Activated naive CD4-positive, alpha-beta T cell treated with anti-CD3 and anti-CD28 coated beads for 36 hours (primary cell): ENCODE results near the gene CADPS2. TPM values are rescaled to one million over a fixed set of nuclear protein-coding genes. Genes with fewer than 3 reads are reported as not detected.

Experiments used
- CTCF ChIA-PET: fragments of 350-600 bp; sonication (Branson Sonifier 250); formaldehyde crosslinking; loops from one replicate; lab custom pipeline; 2021; ENCODE audit warnings: antibody characterized with exemption; lab: Charles Lee
- DNase-seq: peaks from one replicate; pipeline ENCODE4 v3.0.0-alpha.2; 2020
- H3K27ac Mint-ChIP-seq: one replicate; pipeline ENCODE4 v1.8.0; 2021; ENCODE audit warnings: mild to moderate bottlenecking, mixed read lengths
- H3K27me3 Mint-ChIP-seq: one replicate; pipeline ENCODE4 v1.8.0; 2021; ENCODE audit warnings: low read depth, mixed read lengths
- H3K36me3 Mint-ChIP-seq: one replicate; pipeline ENCODE4 v1.8.0; 2021; ENCODE audit warnings: low read depth, mixed read lengths
- H3K4me1 Mint-ChIP-seq: one replicate; pipeline ENCODE4 v1.8.0; 2021; ENCODE audit warnings: low read depth, mixed read lengths
- H3K4me3 Mint-ChIP-seq: one replicate; pipeline ENCODE4 v1.8.0; 2021; ENCODE audit warnings: mild to moderate bottlenecking, moderate library complexity, mixed read lengths
- H3K9me3 Mint-ChIP-seq: one replicate; pipeline ENCODE4 v1.8.0; 2021; ENCODE audit warnings: mixed read lengths
- intact Hi-C: fragments of 100-400 bp; cut with micrococcal nuclease; formaldehyde crosslinking; loops from one replicate; pipeline ENCODE4 v1.15.1; 2023
- total RNA-seq, 2 experiments: library from RNA; stranded (reverse); gene quantifications; one replicate each; pipeline ENCODE4 v1.2.3, GENCODE V29; 2021

CADPS2 gene
- total RNA-seq, 2 experiments from 2014 or later: not detected

DNA sequence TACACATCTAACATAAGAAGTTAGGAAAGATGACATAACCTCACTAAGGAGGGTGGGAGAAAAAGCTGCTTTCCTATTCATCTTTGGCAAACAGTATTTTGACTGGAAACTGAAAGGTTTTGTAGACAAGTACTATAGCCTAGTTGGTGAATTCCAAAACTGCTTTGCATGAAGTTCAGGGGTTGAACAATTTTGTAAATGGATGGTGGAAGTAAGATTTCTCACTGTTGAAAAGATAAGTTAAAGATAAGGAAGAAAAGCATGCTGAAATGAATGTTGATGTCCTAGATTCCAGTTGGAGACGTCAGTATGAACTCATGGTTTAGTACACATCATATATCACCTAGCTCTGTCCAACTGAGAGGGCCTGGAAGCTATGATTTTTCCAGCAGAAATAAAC, 422.6 kb downstream of the CADPS2 start:
- peaks cover 2% of the 10 kb centered on the region for H3K9me3 Mint-ChIP-seq
- CTCF ChIA-PET: no interaction called here
- DNase-seq: no peak
- H3K4me1 Mint-ChIP-seq: no peaks in the 10 kb centered on the region
- no peaks in the 10 kb centered on the region for H3K36me3 Mint-ChIP-seq
- no peak overlapping the region for H3K4me3 Mint-ChIP-seq
- intact Hi-C loops: no loop called here
- no peaks in the 10 kb centered on the region for H3K27me3 Mint-ChIP-seq
- no peak overlapping the region for H3K27ac Mint-ChIP-seq

DNA sequence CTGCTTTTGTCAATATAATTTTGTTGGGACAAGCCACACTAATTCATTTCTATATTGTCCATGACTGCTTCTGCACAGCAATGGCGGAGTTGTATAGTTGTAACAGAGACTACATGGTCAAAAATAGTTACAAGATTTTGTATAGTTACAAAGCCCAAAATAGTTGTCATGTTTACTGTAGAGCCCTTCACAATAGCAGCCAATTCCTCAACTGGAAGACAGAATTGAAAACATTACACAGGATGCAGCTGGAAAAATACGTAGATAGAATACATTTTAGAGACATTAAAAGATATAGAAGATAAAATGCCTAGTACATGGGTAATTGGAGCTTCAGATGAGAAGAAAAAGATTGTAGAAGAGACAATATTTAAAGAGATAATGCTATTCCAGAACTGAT, 425.3 kb downstream of the CADPS2 start:
- Mint-ChIP-seq H3K4me3 (no peak overlapping the region), H3K27ac (no peak overlapping the region), H3K27me3 (no peaks in the 10 kb centered on the region), H3K9me3 (peaks cover 2% of the 10 kb centered on the region), H3K4me1 (no peaks in the 10 kb centered on the region), H3K36me3 (no peaks in the 10 kb centered on the region)
- DNase-seq: no peak
- CTCF ChIA-PET: no interaction called here
- intact Hi-C loops: no loop called here

DNA sequence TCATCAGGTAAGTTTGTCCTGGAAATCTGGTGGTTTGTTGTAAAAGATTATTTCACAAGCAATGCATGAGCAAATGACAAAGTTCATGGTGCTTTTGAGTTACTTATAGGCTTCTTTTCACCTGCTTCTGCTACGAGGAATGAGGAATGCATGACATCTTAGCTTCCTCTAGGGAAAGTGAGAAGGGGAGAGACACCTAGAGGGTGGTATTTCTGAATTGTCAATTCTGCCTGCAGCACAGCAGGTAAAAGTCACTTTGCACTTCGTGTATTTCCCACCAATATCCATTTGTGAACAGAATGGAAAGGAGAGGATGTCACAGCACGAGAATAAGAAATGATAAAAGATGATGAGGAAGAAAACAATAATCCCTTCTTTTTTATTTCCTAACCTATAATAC, 428.3 kb downstream of the CADPS2 start:
- no peaks in the 10 kb centered on the region for H3K36me3 Mint-ChIP-seq
- no peak for DNase-seq
- no peak overlapping the region for H3K27ac Mint-ChIP-seq
- intact Hi-C loops: no loop called here
- peaks cover 2% of the 10 kb centered on the region for H3K9me3 Mint-ChIP-seq
- no peaks in the 10 kb centered on the region for H3K4me1 Mint-ChIP-seq
- no peaks in the 10 kb centered on the region for H3K27me3 Mint-ChIP-seq
- CTCF ChIA-PET: no interaction called here
- H3K4me3 Mint-ChIP-seq: no peak overlapping the region

DNA sequence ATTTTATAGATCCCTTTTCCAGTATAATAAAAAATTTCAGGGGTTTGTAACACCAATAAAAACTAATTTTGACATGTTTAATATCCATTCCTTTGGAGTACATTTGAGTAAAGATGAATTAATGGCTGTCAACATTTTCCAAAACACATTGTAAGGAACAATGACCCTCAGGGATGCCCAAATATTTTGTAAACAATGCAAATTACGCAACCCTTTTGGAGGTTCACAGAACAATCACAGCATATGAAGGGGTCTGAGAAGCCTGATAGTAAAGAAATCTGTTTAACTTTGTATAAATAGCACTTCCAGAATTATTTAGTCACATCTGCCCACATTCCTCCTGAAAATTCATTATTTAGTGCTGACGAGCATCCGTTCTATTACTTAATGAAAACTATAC, 428.9 kb downstream of the CADPS2 start:
- Mint-ChIP-seq H3K4me1 (no peaks in the 10 kb centered on the region), H3K9me3 (peaks cover 2% of the 10 kb centered on the region), H3K4me3 (no peak overlapping the region), H3K36me3 (no peaks in the 10 kb centered on the region), H3K27ac (no peak overlapping the region), H3K27me3 (no peaks in the 10 kb centered on the region)
- intact Hi-C loops: no loop called here
- CTCF ChIA-PET: no interaction called here
- DNase-seq: no peak

DNA sequence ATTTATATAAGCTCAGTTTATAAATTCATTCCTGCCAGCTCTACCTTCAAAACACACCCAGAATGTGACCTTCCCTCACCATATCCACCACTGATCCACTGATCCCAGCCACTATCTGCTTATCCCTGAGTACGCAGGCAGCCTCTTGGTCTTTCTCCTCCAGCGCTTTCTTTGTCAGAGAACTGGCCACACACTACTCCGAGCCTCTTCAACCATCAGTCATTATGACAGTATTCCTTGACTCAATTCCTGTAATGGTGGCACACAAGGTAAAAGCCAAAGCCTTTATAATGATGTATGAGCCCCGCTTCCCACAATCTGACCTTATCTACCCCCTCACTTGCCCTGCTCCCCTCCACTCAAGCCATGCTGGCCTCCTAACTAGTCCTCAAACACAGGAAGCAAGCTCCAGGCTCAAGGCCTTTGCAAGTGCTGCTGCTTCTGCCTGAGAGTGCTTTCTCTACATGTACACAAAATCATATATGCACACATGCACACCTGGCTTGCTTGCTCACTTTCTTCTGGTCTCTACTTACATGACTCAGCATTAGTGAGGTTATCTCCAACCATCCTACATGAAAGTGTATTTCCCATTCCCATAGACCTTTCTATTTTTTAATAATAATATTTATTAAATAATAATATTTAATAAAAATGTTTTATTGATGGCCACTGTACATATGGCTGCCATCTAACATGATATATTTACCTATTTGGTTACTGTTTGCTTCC, 431.3 kb downstream of the CADPS2 start:
- H3K36me3 Mint-ChIP-seq: no peaks in the 10 kb centered on the region
- DNase-seq: no peak
- no peaks in the 10 kb centered on the region for H3K27me3 Mint-ChIP-seq
- CTCF ChIA-PET: no interaction called here
- H3K4me1 Mint-ChIP-seq: no peaks in the 10 kb centered on the region
- peaks cover 4% of the 10 kb centered on the region for H3K9me3 Mint-ChIP-seq
- no peak overlapping the region for H3K4me3 Mint-ChIP-seq
- intact Hi-C loops: no loop called here
- no peak overlapping the region for H3K27ac Mint-ChIP-seq

DNA sequence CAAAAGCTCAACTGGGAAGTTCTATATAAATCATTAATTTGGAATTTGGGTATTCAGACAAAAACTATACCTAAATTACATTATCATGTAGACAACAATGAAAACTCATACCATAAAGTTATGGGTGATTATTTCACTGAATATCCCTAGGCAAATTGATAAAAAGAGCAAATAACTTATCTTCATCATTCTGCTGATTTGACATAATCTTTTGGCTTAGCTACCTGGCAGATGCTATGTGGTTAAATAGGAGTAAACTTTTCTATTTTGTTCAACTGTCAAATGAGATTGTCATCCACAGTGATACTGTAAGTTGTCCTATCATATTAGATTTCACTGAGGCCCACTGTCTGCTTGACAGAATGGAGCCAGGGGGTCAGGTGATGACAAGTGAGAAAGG, 432.8 kb downstream of the CADPS2 start:
- CTCF ChIA-PET: no interaction called here
- Mint-ChIP-seq H3K4me3 (no peak overlapping the region), H3K36me3 (no peaks in the 10 kb centered on the region), H3K4me1 (no peaks in the 10 kb centered on the region), H3K27me3 (no peaks in the 10 kb centered on the region), H3K9me3 (peaks cover 4% of the 10 kb centered on the region), H3K27ac (no peak overlapping the region)
- no peak for DNase-seq
- intact Hi-C loops: no loop called here

DNA sequence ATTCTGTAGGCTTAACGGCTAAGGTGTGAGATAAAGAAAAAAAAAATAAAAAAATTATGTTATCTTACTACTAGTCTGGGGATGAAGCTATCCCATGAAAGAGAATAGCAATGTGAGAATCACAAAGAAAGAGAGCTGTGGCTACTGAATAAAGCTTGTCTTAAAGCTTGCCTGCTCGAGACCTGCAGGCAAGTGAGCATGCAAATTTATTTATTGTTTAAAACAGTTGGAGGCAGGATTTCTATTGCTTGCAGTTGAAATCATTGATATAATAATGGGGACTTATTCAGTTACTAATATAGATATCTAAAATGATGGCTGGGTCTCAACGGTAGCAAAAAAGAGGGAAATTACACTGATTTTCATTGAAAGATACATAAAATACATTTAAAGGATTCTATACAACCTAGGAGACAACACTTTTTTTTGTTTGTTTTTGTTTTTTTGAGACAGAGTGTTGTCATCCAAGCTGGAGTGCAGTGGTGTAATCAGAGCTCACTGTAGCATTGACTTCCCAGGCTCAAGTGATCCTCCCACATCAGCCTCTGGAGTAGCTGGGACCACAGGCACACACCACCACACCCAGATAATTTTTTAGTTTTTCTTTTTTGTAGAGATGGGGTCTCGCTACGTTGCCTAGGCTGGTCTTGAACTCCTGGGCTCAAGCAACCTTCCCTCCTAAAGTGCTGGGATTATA, 437.2 kb downstream of the CADPS2 start:
- Mint-ChIP-seq H3K9me3 (peaks cover 4% of the 10 kb centered on the region), H3K27ac (no peak overlapping the region), H3K27me3 (no peaks in the 10 kb centered on the region), H3K4me3 (no peak overlapping the region), H3K4me1 (no peaks in the 10 kb centered on the region), H3K36me3 (no peaks in the 10 kb centered on the region)
- DNase-seq: no peak
- intact Hi-C loops: no loop called here
- CTCF ChIA-PET: no interaction called here

DNA sequence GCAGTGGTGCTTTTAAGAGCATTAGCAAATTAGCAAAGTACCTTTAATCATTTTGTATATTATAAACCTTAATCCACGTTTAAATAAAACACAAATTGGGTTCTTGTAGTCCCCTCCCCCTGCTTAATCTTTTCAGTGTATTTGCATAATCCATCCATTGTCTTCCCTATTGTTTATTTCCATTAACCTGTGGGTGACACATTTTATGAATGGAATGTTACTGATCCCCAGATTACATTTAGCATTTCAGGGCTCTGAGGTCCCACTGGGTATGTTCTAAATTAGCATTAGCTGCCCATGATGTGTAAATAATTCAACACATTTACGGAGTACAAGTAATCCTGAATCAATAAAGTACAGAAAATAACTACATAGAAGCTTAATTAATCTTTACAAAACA, 443.3 kb downstream of the CADPS2 start:
- CTCF ChIA-PET: no interaction called here
- H3K9me3 Mint-ChIP-seq: peaks cover 2% of the 10 kb centered on the region
- no peak for DNase-seq
- H3K4me3 Mint-ChIP-seq: no peak overlapping the region
- intact Hi-C loops: no loop called here
- H3K36me3 Mint-ChIP-seq: no peaks in the 10 kb centered on the region
- H3K4me1 Mint-ChIP-seq: no peaks in the 10 kb centered on the region
- no peaks in the 10 kb centered on the region for H3K27me3 Mint-ChIP-seq
- no peak overlapping the region for H3K27ac Mint-ChIP-seq

DNA sequence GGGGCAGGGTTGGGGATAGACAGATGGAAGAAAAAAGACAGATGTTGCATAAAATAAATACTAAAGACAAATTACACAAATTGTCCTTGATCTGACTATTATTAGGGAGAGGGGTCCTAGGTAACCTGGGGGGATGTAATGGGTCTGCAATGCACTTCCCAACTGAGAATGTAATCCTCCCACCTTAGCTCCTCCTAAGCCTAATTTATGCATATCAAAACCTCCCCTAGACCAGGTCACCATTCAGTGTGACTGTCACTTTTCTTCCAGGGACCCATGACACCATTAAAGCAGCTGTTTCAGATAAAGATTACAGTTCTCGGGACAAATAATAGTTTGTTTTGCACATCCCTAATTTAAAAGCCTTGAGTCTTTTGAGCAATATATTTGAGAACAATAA, 447.8 kb downstream of the CADPS2 start:
- CTCF ChIA-PET: no interaction called here
- H3K27ac Mint-ChIP-seq: no peak overlapping the region
- H3K27me3 Mint-ChIP-seq: no peaks in the 10 kb centered on the region
- no peak overlapping the region for H3K4me3 Mint-ChIP-seq
- no peaks in the 10 kb centered on the region for H3K36me3 Mint-ChIP-seq
- no peak for DNase-seq
- peaks cover 2% of the 10 kb centered on the region for H3K9me3 Mint-ChIP-seq
- intact Hi-C loops: no loop called here
- no peaks in the 10 kb centered on the region for H3K4me1 Mint-ChIP-seq

DNA sequence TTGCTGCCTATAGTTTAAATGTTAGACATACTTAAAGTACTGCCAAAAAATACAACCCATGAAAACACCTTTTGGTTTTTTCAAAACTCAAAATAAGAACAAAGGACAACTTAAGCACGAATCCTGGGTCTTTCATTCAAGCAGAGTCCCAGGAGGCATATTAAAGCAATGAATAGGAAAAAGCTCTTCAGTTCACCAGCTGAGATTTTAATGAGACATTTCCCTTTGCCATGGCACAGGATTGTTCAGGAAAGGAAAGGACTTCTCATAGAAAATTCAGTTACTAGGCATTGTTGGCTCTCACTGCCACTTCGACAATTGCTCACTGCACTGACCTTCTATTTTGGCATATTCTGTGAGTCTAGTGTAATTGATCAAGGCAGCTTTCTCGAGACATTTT, 448.3 kb downstream of the CADPS2 start:
- peaks cover 2% of the 10 kb centered on the region for H3K9me3 Mint-ChIP-seq
- CTCF ChIA-PET: no interaction called here

DNA sequence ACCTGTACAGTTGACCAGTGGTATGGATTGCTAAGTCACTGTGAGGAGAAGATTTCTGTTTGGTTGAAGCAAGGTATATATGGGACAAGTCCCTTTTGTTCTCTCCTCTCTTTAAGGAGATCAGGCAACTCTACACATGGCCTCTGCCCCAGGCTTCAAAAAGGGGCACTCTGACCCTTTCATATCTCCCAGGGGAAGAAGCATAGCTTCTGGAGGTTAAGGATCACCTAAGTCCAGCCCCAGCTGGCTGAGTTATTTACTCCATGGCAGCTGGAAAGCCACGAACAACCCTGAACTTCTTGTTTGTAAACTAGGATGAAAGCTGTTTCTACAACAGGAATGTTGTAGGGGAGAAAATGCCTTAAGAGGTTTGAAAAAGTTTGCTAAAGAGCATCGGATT, 452.5 kb downstream of the CADPS2 start:
- no peak for DNase-seq
- Mint-ChIP-seq H3K27me3 (no peaks in the 10 kb centered on the region), H3K9me3 (no peaks in the 10 kb centered on the region), H3K4me3 (no peak overlapping the region), H3K27ac (no peak overlapping the region), H3K36me3 (no peaks in the 10 kb centered on the region), H3K4me1 (no peaks in the 10 kb centered on the region)
- intact Hi-C loops: no loop called here
- CTCF ChIA-PET: no interaction called here

More for the DNA sequence above, 448.3 kb downstream of the CADPS2 start:
- H3K27ac Mint-ChIP-seq: no peak overlapping the region
- DNase-seq: no peak
- intact Hi-C loops: no loop called here
- H3K4me1 Mint-ChIP-seq: no peaks in the 10 kb centered on the region
- H3K4me3 Mint-ChIP-seq: no peak overlapping the region
- H3K27me3 Mint-ChIP-seq: no peaks in the 10 kb centered on the region
- H3K36me3 Mint-ChIP-seq: no peaks in the 10 kb centered on the region

DNA sequence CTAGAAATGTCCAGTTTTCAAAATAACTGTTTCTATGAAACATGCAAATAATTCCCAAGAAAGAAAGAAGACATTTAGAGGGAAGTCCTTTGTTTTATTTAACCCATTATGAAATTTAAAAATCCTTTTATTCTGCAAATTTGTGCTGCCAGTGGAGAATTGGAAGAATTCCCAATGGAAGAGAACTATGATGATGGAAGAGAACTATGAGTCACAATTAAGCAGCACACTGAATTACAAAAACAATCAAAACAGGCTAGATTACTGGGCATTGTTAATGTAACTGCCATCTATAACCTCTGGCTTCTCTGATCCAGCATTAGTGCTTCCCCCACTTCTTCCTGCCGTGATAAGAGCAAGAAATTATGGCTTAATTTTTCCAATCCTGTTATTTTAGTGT, 455.6 kb downstream of the CADPS2 start:
- intact Hi-C loops: no loop called here
- no peak overlapping the region for H3K27ac Mint-ChIP-seq
- CTCF ChIA-PET: no interaction called here
- H3K4me1 Mint-ChIP-seq: no peaks in the 10 kb centered on the region
- no peaks in the 10 kb centered on the region for H3K36me3 Mint-ChIP-seq
- H3K9me3 Mint-ChIP-seq: no peaks in the 10 kb centered on the region
- H3K27me3 Mint-ChIP-seq: no peaks in the 10 kb centered on the region
- H3K4me3 Mint-ChIP-seq: no peak overlapping the region
- no peak for DNase-seq

DNA sequence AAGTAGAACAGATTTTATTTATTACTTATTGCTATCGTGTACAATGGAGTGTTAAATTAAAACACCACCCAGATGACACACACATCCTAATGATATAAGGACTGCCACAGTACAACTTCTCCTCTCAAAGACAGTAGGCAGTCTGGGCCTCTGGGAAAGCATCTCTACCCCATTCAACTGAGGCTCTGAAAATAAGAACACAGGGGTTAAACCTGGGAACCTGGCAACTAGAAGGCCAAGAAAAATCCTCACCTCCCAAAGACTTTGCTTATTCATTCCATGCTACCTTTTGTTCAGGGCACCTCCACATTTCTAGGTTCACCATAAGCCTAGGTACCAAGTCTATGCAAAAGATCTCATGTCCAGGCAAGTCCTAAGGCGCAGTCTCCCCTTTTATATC, 456.3 kb downstream of the CADPS2 start:
- H3K27me3 Mint-ChIP-seq: no peaks in the 10 kb centered on the region
- no peak overlapping the region for H3K27ac Mint-ChIP-seq
- intact Hi-C loops: no loop called here
- no peak overlapping the region for H3K4me3 Mint-ChIP-seq
- H3K9me3 Mint-ChIP-seq: no peaks in the 10 kb centered on the region
- no peaks in the 10 kb centered on the region for H3K36me3 Mint-ChIP-seq
- CTCF ChIA-PET: no interaction called here
- H3K4me1 Mint-ChIP-seq: no peaks in the 10 kb centered on the region
- no peak for DNase-seq
